Renal cortex interstitium (tissue), 11 donors: ENCODE data around the gene BRD7. TPM values are rescaled to one million over a fixed set of nuclear protein-coding genes. Genes with fewer than 3 reads are reported as not detected.

Experiments
- DNase-seq, 11 donors: peaks; one replicate each; pipeline ENCODE4 v3.0.0-alpha.2; 2013; ENCODE audit warnings: low read depth in 9 of 11, low spot score in 4 of 11; ENCODE audit errors: extremely low read depth in 1 of 11
- polyA plus RNA-seq, 3 donors: library from polyadenylated mRNA; unstranded; fragments of 120-200 nt; gene quantifications; one replicate each; pipeline ENCODE4 v1.2.1, GENCODE V29; 2013; ENCODE audit not compliant: insufficient read length in 3 of 3

The BRD7 gene
- polyA plus RNA-seq, 3 donors, result 96.2 to 140 (median 117) TPM

- no peak for DNase-seq
Observed at GRCh38 chr16:50286681-50287080, 82.1 kb downstream of the BRD7 start.

- DNase-seq, result no peak
Observed at GRCh38 chr16:50285406-50286003, 83.3 kb downstream of the BRD7 start.

- DNase-seq, result no peak
Observed at GRCh38 chr16:50284131-50284911, 84.5 kb downstream of the BRD7 start.

- no peak for DNase-seq
Observed at GRCh38 chr16:50282955-50283631, 85.7 kb downstream of the BRD7 start.

- DNase-seq, result no peak
Observed at GRCh38 chr16:50282010-50282538, 86.7 kb downstream of the BRD7 start.

GRCh38 chr16:50281391-50282009 is 87.3 kb downstream of the BRD7 start:
- DNase-seq, result no peak

- DNase-seq, result no peak
Observed at GRCh38 chr16:50280932-50281331, 87.9 kb downstream of the BRD7 start.

GRCh38 chr16:50279504-50279865 is 89.3 kb downstream of the BRD7 start:
- DNase-seq, result no peak

GRCh38 chr16:50278251-50278650 is 90.5 kb downstream of the BRD7 start:
- no peak for DNase-seq

GRCh38 chr16:50276801-50277555 is 91.8 kb downstream of the BRD7 start:
- no peak for DNase-seq

- DNase-seq, result no peak
Observed at GRCh38 chr16:50276326-50276640, 92.5 kb downstream of the BRD7 start.

GRCh38 chr16:50275428-50276325 is 93.1 kb downstream of the BRD7 start:
- no peak for DNase-seq

- DNase-seq, result no peak
Observed at GRCh38 chr16:50275098-50275415, 93.7 kb downstream of the BRD7 start.

GRCh38 chr16:50274326-50275097 is 94.3 kb downstream of the BRD7 start:
- no peak for DNase-seq

GRCh38 chr16:50273888-50274325 is 94.9 kb downstream of the BRD7 start:
- no peak for DNase-seq

- no peak for DNase-seq
Observed at GRCh38 chr16:50273382-50273690, 95.5 kb downstream of the BRD7 start.

GRCh38 chr16:50272687-50273381 is 96.0 kb downstream of the BRD7 start:
- DNase-seq, result no peak
